SU-DHL-6 (cell line): ENCODE measurements around the gene POU2AF3.
A peak's percentile ranks its signal among the peaks of the same experiment; 100 is the strongest.
"Not testable (repeated sequence)": the region's sequence is repeated elsewhere in the genome, so short reads cannot be mapped to it uniquely, and the experiment has no call there.

Experiments
- H2AFZ ChIP-seq: fragments of 200-600 bp; sonication (generic); 2 replicates; pipeline ENCODE4 v1.6.1; 2014; ENCODE audit warnings: low read depth, mild to moderate bottlenecking, moderate library complexity, mixed read lengths, antibody characterized with exemption, low read length; ENCODE audit not compliant: severe bottlenecking
- H3F3A ChIP-seq: fragments of 200-600 bp; shearing (Covaris generic); 2 replicates; pipeline ENCODE4 v1.6.0; 2016; ENCODE audit warnings: antibody characterized with exemption, mild to moderate bottlenecking; ENCODE audit not compliant: insufficient read depth
- H3K27ac ChIP-seq: fragments of 200-600 bp; sonication (generic); 2 replicates; pipeline ENCODE4 v1.5.1; 2016; ENCODE audit warnings: low read depth, mild to moderate bottlenecking, low read length, moderate library complexity, mixed read lengths
- H3K27me3 ChIP-seq: fragments of 200-600 bp; sonication (generic), shearing (Covaris generic); 2 replicates; pipeline ENCODE4 v1.6.0; 2014; ENCODE audit warnings: mild to moderate bottlenecking, low read length
- H3K36me3 ChIP-seq: fragments of 200-600 bp; sonication (generic); 2 replicates; pipeline ENCODE4 v1.6.1; 2014; ENCODE audit warnings: mild to moderate bottlenecking, low read length, mixed read lengths
- H3K4me2 ChIP-seq: fragments of 300-600, 200-600 bp; shearing (Covaris generic), sonication (generic); 2 replicates; pipeline ENCODE4 v1.6.0; 2014; ENCODE audit warnings: low read length, low read depth, mild to moderate bottlenecking; ENCODE audit not compliant: poor library complexity, severe bottlenecking
- H3K4me3 ChIP-seq: fragments of 200-600 bp; sonication (generic); 2 replicates; pipeline ENCODE4 v1.5.1; 2014; ENCODE audit warnings: antibody characterized with exemption, low read length, mild to moderate bottlenecking, mixed read lengths; ENCODE audit not compliant: insufficient read depth, poor library complexity, severe bottlenecking
- H3K79me2 ChIP-seq: fragments of 200-600 bp; sonication (generic); 2 replicates; pipeline ENCODE4 v1.6.1; 2014; ENCODE audit warnings: mild to moderate bottlenecking, low read length, moderate library complexity; ENCODE audit not compliant: insufficient read depth
- H3K9ac ChIP-seq: fragments of 200-600 bp; sonication (generic); 2 replicates; pipeline ENCODE4 v1.7.0; 2014; ENCODE audit warnings: mild to moderate bottlenecking, low read length
- H3K9me2 ChIP-seq: fragments of 200-600 bp; sonication (generic); replicated peaks from 2 replicates; pipeline ENCODE4 v1.6.1; 2014; ENCODE audit warnings: low read length; ENCODE audit not compliant: insufficient read depth
- H3K9me3 ChIP-seq: fragments of 200-600 bp; sonication (generic); 2 replicates; pipeline ENCODE4 v1.6.1; 2014; ENCODE audit warnings: low read length, mixed read lengths; ENCODE audit not compliant: insufficient read depth
- H4K20me1 ChIP-seq: fragments of 200-600 bp; sonication (generic); 2 replicates; pipeline ENCODE4 v1.6.1; 2014; ENCODE audit warnings: low read depth, mild to moderate bottlenecking, antibody characterized with exemption, low read length, moderate library complexity, mixed read lengths
- EZH2phosphoT487 ChIP-seq: fragments of 200-600 bp; sonication (generic), shearing (Covaris generic); conservative IDR thresholded peaks from 2 replicates; pipeline ENCODE4 v1.6.1; 2018; ENCODE audit warnings: mild to moderate bottlenecking, antibody characterized with exemption, low read length, moderate library complexity, mixed read lengths
- TF ChIP-seq, protein P1 (sequence below): fragments of 200-600 bp; sonication (generic); IDR thresholded peaks from one replicate; pipeline ENCODE4 v1.5.1; 2017; ENCODE audit warnings: antibody characterized with exemption, mild to moderate bottlenecking, low read length, moderate library complexity; ENCODE audit not compliant: insufficient read depth, poor library complexity, severe bottlenecking

POU2AF3 gene

DNA sequence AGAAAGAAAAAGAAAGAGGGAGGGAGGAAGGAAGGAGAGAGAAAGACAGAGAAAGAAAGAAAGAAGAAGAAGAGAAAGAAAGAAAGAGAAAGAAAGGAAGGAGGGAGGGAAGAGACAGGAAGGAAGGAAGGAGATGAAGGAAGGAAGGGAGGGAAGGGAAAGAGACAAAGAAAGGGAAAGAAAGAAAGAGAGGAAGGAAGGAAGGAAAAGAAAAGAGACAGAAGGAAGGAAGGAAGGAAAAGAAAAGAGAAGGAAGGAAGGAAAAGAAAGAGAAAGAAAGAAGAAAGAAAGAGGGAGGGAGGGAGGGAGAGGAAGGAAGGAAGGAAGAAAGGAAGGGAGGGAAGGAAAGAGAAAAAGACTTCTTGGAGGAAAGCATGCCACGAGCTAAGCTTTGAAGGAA is 33.7 kb upstream of the POU2AF3 start:
- H2AFZ ChIP-seq = no peak overlapping the region
- no peak overlapping the region for H3K27ac ChIP-seq
- no peak overlapping the region for H3K4me3 ChIP-seq

DNA sequence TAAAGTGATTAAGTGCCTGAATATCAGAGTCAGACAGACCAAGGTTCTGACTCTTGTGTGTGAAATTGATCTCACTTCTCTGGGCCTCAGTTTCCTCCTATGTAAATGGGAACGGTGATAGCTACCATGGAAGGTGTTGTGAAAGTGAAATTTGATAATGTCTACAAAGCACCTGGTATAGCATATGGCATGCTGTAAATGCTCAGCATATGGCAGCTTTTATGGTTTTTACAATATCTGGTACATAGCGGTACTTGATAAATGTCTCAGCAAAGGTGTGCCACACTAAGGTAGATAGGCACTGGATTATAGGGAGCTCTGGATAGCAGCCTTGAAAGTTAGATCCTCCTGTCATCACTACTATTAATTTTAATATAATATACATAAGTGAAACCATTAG is 32.9 kb upstream of the POU2AF3 start:
- H3K27ac ChIP-seq = no peak overlapping the region
- TF ChIP-seq, protein P1, sequence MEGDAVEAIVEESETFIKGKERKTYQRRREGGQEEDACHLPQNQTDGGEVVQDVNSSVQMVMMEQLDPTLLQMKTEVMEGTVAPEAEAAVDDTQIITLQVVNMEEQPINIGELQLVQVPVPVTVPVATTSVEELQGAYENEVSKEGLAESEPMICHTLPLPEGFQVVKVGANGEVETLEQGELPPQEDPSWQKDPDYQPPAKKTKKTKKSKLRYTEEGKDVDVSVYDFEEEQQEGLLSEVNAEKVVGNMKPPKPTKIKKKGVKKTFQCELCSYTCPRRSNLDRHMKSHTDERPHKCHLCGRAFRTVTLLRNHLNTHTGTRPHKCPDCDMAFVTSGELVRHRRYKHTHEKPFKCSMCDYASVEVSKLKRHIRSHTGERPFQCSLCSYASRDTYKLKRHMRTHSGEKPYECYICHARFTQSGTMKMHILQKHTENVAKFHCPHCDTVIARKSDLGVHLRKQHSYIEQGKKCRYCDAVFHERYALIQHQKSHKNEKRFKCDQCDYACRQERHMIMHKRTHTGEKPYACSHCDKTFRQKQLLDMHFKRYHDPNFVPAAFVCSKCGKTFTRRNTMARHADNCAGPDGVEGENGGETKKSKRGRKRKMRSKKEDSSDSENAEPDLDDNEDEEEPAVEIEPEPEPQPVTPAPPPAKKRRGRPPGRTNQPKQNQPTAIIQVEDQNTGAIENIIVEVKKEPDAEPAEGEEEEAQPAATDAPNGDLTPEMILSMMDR = no peak
- no peak for TF ChIP-seq EZH2phosphoT487
- no peaks in the 10 kb centered on the region for H4K20me1 ChIP-seq
- H3K4me2 ChIP-seq = no peak overlapping the region
- H3K9me2 ChIP-seq = no peaks in the 10 kb centered on the region
- H3K4me3 ChIP-seq = no peak overlapping the region
- H3K36me3 ChIP-seq = no peaks in the 10 kb centered on the region
- no peaks in the 10 kb centered on the region for H3K9me3 ChIP-seq
- H3K9ac ChIP-seq = no peak overlapping the region
- no peaks in the 10 kb centered on the region for H3K27me3 ChIP-seq
- no peaks in the 10 kb centered on the region for H3K79me2 ChIP-seq
- H3F3A ChIP-seq = peaks cover 11% of the 10 kb centered on the region; the same call in 1 of the 2 replicates
- no peak overlapping the region for H2AFZ ChIP-seq

More for the DNA sequence above, 33.7 kb upstream of the POU2AF3 start:
- Histone ChIP-seq H3K36me3 (no peaks in the 10 kb centered on the region), H3K79me2 (no peaks in the 10 kb centered on the region), H3K27me3 (no peaks in the 10 kb centered on the region), H3K9me2 (no peaks in the 10 kb centered on the region), H4K20me1 (no peaks in the 10 kb centered on the region), H3F3A (peaks cover 5% of the 10 kb centered on the region; the same call in 1 of the 2 replicates), H3K9ac (no peak overlapping the region), H3K4me2 (no peak overlapping the region), H3K9me3 (no peaks in the 10 kb centered on the region)
- no peak for TF ChIP-seq EZH2phosphoT487
- TF ChIP-seq, protein P1 = no peak

DNA sequence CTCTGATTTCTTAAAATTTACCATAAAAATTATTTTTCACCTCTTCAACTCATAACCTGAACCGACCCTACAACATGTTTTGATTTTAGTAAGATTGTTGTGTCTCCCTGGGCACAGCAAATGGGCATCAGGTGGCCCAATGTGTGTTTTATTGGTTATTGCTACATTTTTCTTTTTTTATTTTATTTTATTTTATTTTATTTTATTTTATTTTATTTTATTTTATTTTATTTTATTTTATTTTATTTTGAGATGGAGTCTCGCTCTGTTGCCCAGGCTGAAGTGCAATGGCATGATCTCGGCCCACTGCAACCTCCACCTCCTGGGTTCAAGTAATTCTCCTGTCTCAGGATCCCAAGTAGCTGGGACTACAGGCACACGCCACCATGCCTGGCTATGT is 30.0 kb upstream of the POU2AF3 start:
- H3F3A ChIP-seq = peaks cover 28% of the 10 kb centered on the region
- not testable (repeated sequence) for H3K27me3 ChIP-seq, H4K20me1 ChIP-seq, H3K9me2 ChIP-seq, H3K4me3 ChIP-seq, H2AFZ ChIP-seq, H3K27ac ChIP-seq, H3K9ac ChIP-seq, H3K36me3 ChIP-seq, H3K79me2 ChIP-seq, H3K9me3 ChIP-seq, H3K4me2 ChIP-seq

DNA sequence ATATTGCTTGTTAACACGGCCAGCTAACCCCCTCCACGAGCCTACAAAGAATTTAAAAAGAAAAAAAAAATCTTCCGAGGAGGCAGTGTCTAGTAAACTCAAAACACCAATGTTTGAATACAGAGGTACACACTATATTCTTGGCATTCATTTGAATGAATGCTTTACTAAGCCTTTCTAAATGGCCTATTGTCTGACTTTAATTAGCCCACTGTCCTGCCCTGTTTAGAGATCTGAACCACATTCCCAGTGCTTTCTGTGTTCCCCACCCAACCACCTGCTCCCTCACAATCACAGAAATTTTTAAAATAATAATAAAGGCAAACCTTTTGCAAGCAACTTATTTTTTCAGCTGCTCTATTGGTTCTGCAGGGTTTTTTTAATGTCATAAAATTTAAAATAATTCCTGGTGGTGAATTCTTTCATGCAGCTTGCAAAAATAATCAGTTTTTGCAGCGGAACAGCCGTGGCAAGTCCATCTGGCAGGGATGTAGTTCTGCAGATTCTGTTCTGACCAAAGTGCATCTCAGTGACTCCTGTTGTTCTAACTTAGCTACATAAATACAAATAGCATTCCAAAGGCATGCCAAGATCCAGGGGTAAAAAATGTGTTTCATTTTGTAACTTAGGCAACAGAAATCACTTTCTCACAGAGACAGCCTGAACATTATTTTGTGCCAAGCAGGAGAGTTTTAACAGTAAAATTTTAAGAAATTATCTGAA is 29.0 kb upstream of the POU2AF3 start:
- Histone ChIP-seq H3K27me3 (no peaks in the 10 kb centered on the region), H3K4me2 (no peak overlapping the region), H3K9me3 (no peaks in the 10 kb centered on the region), H3K4me3 (no peak overlapping the region), H2AFZ (no peak overlapping the region), H4K20me1 (no peaks in the 10 kb centered on the region), H3K79me2 (no peaks in the 10 kb centered on the region), H3K9ac (peak overlapping the region; percentile 9; the same call in 1 of the 2 replicates), H3F3A (peaks cover 31% of the 10 kb centered on the region), H3K27ac (peak overlapping the region; percentile 98; the same call in 1 of the 2 replicates), H3K9me2 (no peaks in the 10 kb centered on the region), H3K36me3 (no peaks in the 10 kb centered on the region)
- TF ChIP-seq, protein P1 = no peak
- TF ChIP-seq EZH2phosphoT487 = no peak
